Measurements from ENCODE around the gene CALN1.

Gene CALN1

DNA sequence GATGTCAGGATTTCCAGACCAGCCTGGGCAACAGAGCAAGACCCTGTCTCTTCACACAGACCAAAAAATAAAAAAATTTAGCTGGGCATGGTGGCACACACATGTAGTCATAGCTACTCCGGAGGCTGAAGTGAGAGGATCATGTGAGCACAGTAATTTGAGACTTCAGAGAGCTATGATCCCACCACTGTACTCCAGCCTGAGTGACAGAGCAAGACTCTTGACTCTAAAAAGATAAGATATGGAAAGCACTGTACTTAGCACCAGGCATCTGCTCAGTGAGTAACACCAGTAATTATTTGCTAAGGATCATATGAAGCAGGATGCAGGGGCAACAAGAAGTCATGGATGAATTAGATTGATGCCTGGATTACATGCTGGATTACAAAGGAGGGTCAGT is 128.8 kb downstream of the CALN1 start:
- no peaks in the 10 kb centered on the region for H3K4me1 ChIP-seq
- no peak overlapping the region for H2AFZ ChIP-seq
- no peak overlapping the region for H3K9ac ChIP-seq
- H3K4me2 ChIP-seq (ENCODE audit: low read length): no peak overlapping the region
- TF ChIP-seq, protein P1, sequence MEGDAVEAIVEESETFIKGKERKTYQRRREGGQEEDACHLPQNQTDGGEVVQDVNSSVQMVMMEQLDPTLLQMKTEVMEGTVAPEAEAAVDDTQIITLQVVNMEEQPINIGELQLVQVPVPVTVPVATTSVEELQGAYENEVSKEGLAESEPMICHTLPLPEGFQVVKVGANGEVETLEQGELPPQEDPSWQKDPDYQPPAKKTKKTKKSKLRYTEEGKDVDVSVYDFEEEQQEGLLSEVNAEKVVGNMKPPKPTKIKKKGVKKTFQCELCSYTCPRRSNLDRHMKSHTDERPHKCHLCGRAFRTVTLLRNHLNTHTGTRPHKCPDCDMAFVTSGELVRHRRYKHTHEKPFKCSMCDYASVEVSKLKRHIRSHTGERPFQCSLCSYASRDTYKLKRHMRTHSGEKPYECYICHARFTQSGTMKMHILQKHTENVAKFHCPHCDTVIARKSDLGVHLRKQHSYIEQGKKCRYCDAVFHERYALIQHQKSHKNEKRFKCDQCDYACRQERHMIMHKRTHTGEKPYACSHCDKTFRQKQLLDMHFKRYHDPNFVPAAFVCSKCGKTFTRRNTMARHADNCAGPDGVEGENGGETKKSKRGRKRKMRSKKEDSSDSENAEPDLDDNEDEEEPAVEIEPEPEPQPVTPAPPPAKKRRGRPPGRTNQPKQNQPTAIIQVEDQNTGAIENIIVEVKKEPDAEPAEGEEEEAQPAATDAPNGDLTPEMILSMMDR (IDR thresholded peaks at IDR 0.05): no peak
- no peak overlapping the region for H3K27ac ChIP-seq
- H3K27me3 ChIP-seq (ENCODE audit: control insufficient read depth, insufficient read depth, low read length): no peaks in the 10 kb centered on the region
- H3K9me3 ChIP-seq (ENCODE audit: control insufficient read depth, low read length): peaks cover 2% of the 10 kb centered on the region
- H3K79me2 ChIP-seq: no peaks in the 10 kb centered on the region
- no peak overlapping the region for H3K4me3 ChIP-seq (ENCODE audit: low read depth, low read length)
- no peaks in the 10 kb centered on the region for H3K36me3 ChIP-seq (ENCODE audit: control insufficient read depth, insufficient read depth, low read length)

DNA sequence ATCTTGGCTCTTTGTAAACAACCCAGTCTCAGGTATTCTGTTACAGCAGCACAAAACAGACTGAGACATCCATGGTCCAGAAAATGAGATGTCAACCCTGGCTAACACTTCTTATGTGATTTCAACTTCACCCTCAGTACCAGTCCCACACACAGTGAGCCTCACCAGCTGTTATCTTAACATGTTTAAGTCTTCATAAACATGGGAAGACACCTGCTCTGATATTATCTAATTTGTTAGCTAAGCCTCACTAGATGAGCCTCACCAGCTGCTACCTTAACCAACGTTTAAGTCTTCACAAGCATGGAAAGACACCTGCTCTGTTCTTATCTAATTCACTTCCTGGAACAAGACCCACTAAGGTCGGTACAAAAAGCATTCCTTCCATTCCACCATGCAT is 130.8 kb downstream of the CALN1 start:
- no peak overlapping the region for H3K4me2 ChIP-seq (ENCODE audit: low read length)
- no peaks in the 10 kb centered on the region for H3K27me3 ChIP-seq (ENCODE audit: control insufficient read depth, insufficient read depth, low read length)
- no peak overlapping the region for H3K9ac ChIP-seq
- no peaks in the 10 kb centered on the region for H3K4me1 ChIP-seq
- no peaks in the 10 kb centered on the region for H3K79me2 ChIP-seq
- H3K4me3 ChIP-seq (ENCODE audit: low read depth, low read length): no peak overlapping the region
- H2AFZ ChIP-seq: no peak overlapping the region
- no peaks in the 10 kb centered on the region for H3K36me3 ChIP-seq (ENCODE audit: control insufficient read depth, insufficient read depth, low read length)
- no peak overlapping the region for H3K27ac ChIP-seq
- peaks cover 2% of the 10 kb centered on the region for H3K9me3 ChIP-seq (ENCODE audit: control insufficient read depth, low read length)
- TF ChIP-seq, protein P1 (IDR thresholded peaks at IDR 0.05): no peak

DNA sequence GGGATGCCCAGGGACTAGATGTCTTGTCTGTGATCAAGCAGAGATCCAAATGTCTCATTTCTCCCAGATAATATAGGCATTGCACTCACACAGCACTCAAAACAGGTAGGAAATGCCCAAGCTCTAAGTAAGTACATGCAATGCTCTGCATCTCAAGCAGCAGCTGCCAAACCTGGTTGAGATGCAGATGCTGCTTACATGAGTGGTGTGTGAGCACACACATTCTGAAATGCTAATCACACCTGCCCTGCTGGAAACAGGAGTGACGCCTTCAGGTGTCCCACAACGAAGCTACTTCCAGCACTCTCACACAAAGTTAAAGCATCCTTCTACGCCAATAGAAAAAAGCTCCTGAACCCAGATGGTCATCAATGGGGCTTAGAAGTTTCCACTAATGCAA is 132.9 kb downstream of the CALN1 start:
- TF ChIP-seq, protein P1 (IDR thresholded peaks at IDR 0.05): no peak
- no peak overlapping the region for H3K4me3 ChIP-seq (ENCODE audit: low read depth, low read length)
- H3K36me3 ChIP-seq (ENCODE audit: control insufficient read depth, insufficient read depth, low read length): no peaks in the 10 kb centered on the region
- no peak overlapping the region for H3K4me2 ChIP-seq (ENCODE audit: low read length)
- H3K79me2 ChIP-seq: no peaks in the 10 kb centered on the region
- no peaks in the 10 kb centered on the region for H3K27me3 ChIP-seq (ENCODE audit: control insufficient read depth, insufficient read depth, low read length)
- no peak overlapping the region for H3K27ac ChIP-seq
- no peak overlapping the region for H3K9ac ChIP-seq
- peaks cover 2% of the 10 kb centered on the region for H3K9me3 ChIP-seq (ENCODE audit: control insufficient read depth, low read length)
- no peaks in the 10 kb centered on the region for H3K4me1 ChIP-seq
- H2AFZ ChIP-seq: no peak overlapping the region

DNA sequence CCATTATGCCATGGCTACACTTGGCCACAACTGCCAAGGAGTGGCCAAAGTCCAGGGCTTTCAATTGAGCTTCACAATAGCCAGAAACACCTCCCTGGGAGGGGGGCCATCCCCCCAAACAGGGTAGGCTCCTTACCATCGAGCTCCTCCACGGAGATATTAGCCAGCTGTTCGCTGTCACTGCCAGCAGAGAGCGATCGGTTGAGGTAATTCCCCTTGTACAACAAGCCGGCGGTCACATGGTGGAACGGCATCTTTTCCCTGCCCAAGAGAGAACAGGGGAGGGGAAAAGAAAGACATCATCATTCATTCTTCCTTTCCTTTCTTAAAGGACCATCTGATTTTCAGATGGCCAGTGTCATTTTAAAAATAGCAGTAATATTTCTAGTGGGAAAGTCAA is 133.6 kb downstream of the CALN1 start:
- H3K9ac ChIP-seq: no peak overlapping the region
- no peaks in the 10 kb centered on the region for H3K79me2 ChIP-seq
- H3K27me3 ChIP-seq (ENCODE audit: control insufficient read depth, insufficient read depth, low read length): no peaks in the 10 kb centered on the region
- no peak overlapping the region for H3K4me3 ChIP-seq (ENCODE audit: low read depth, low read length)
- no peak overlapping the region for H3K4me2 ChIP-seq (ENCODE audit: low read length)
- no peak overlapping the region for H2AFZ ChIP-seq
- H3K36me3 ChIP-seq (ENCODE audit: control insufficient read depth, insufficient read depth, low read length): no peaks in the 10 kb centered on the region
- TF ChIP-seq, protein P1 (IDR thresholded peaks at IDR 0.05): no peak
- H3K4me1 ChIP-seq: no peaks in the 10 kb centered on the region
- no peak overlapping the region for H3K27ac ChIP-seq
- H3K9me3 ChIP-seq (ENCODE audit: control insufficient read depth, low read length): peaks cover 2% of the 10 kb centered on the region

DNA sequence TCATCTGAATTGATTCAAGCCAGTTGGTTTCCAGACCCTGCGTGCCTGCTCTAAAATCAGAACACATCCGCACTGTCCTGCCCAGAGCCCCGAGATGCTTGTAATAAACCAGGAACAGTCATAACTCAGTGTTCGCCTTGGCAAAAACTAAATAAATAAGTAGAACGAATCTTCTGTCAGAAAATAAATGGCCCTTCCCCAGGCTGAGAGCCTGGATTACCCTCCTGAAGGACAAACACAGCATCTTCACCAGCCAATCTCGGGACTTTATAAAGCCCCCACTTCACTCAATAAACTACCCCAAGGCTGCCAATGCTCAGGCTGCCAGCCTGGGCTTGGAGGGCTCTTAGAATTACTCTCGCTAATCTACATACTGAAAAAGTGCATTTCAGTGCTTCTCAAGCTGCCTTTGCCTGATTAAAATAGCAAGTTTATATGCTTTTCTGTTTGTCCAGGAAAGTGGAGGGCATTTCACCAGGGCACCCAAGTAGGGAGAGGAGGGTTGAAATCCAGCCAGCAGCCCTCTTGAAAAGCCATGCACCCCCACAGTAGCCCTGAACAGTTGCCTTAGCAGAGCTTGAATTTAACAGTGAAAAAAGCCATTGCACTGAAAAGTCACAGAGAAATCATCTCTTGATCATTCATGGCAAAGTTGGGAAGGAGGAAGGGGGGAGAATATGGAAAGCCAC is 136.6 kb downstream of the CALN1 start:
- Histone ChIP-seq H3K27ac (no peak overlapping the region), H3K4me2 (ENCODE audit: low read length) (no peak overlapping the region), H3K79me2 (no peaks in the 10 kb centered on the region), H2AFZ (no peak overlapping the region), H3K4me1 (no peaks in the 10 kb centered on the region), H3K9ac (no peak overlapping the region), H3K4me3 (ENCODE audit: low read depth, low read length) (no peak overlapping the region), H3K27me3 (ENCODE audit: control insufficient read depth, insufficient read depth, low read length) (no peaks in the 10 kb centered on the region), H3K9me3 (ENCODE audit: control insufficient read depth, low read length) (no peaks in the 10 kb centered on the region), H3K36me3 (ENCODE audit: control insufficient read depth, insufficient read depth, low read length) (no peaks in the 10 kb centered on the region)
- TF ChIP-seq, protein P1 (IDR thresholded peaks at IDR 0.05): no peak

All from parathyroid adenoma (tissue), 2 donors.